Cerebellar nuclear complex (tissue), 1 donor: ENCODE results near the gene MYADML2.
"Not testable (repeated sequence)": the region's sequence is repeated elsewhere in the genome, so short reads cannot be mapped to it uniquely, and the experiment has no call there.

Source experiments
- DNase-seq, 2 experiments: peaks; one replicate each; lab custom pipeline; 2025; lab: John Stamatoyannopoulos, UW

MYADML2 gene

DNA sequence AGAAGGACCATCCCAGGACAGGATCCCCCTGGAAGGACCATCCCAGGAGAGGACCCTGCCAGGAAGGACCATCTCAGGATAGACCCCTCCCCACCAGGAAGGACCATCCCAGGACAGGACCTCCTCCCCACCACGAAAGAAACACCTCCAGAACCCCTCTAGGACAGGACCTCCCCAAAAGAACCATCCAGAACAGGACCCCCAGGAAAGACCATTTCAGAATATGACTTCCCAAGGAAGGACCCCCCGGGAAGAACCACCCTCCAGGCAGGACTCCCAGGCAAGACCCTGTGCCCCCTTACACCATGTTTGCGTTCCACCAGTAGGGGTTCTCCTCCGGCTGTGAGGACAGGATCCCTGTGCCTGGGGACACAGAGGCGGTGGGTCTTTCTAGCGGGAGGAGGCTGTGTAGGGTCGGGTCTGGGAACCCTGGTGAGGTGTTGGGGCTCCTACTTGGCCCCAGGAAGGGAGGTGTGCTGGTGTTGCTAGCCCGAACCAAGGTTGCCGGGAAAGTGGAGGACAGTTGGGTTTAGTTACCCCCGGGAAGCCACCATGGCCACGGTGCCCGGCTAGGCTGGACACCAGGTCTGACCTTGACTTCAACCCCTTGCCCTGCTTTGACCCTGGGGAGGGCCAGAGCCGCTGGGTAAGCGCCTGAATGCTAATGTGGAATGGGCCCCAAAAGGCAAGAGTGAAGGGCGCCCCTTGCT, 11.8 kb upstream of the MYADML2 start:
- DNase-seq, result no peak

DNA sequence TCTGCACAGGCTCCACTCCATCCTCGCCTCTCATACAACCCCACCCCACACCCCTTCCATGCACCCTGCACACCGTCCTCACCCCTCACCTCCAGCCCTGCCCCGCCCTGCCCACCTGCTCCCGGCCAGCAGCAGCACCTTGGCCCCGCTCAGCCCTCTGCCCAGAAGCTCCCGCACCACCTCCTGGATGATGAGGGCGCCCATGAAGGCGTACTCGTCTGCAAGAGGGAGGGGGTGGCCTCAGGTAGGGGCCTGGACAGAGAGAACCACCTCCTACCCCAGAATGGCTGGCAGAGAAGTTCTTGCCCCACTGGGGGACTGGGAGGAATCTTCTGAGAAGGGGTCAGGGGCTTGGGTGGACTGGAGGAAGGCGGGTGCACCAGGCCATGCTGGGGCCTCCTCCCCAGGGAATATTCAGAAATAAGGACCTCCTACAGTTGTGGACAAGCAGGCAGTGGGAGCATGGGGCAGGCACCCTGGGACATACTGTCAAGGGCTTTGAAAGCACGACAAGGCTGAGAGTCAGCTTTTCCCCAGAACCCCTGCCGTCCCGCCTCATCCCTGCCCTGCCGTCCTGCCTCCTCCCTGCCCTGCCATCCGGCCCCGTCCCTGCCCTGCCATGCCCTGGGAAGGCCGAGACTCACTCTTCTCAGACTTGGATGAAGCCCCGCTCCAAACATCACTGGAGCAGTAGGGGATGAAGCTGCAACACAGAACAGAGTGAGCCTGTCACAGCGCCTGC, 10.8 kb upstream of the MYADML2 start:
- no peak for DNase-seq

DNA sequence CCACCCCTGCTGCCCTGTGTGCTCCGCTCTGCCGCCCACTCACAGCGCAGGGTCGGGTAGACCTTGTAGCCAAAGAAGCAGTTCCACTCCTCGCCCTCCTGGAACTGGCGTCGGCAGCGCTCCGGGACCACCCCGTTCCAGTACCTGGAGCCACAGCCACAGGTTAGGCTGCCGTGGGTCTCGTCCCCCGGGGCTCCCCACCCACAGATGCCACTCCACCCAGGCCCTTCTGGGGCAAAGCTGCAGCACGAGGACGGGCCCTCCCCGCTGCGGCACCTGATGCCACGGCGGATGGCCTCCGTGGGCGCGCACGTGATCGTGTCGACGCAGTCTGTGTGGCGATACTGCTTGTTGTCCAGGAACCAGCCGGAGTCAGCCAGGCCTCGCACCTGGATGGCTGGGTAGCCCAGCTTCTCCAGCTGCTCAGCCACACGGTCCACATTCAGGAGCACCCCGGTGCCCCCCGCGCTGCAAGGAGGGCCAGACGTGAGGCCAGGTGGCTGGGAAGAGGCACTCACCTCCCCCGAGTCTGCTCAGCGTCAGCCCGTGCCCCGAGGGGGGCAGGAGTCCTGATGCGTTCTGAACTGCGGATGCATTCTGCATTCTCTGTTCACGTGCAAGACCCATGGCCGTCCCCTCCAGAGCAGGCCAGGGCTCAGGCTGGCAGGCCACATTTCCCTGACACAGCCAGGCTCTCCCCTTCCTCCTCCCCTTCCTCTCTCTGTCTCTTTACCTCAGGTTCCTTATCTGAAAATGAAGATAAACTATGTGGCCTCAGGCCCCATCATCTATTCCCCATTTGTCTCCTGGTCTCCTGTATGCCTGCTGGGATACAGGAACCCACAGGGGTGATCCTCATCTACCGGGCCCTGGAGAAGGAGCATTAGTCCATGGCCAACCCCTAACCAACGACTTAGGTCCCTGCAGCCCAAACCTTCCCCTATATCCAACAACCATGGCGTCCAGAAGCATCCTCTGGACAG, 9.9 kb upstream of the MYADML2 start:
- no peak for DNase-seq

DNA sequence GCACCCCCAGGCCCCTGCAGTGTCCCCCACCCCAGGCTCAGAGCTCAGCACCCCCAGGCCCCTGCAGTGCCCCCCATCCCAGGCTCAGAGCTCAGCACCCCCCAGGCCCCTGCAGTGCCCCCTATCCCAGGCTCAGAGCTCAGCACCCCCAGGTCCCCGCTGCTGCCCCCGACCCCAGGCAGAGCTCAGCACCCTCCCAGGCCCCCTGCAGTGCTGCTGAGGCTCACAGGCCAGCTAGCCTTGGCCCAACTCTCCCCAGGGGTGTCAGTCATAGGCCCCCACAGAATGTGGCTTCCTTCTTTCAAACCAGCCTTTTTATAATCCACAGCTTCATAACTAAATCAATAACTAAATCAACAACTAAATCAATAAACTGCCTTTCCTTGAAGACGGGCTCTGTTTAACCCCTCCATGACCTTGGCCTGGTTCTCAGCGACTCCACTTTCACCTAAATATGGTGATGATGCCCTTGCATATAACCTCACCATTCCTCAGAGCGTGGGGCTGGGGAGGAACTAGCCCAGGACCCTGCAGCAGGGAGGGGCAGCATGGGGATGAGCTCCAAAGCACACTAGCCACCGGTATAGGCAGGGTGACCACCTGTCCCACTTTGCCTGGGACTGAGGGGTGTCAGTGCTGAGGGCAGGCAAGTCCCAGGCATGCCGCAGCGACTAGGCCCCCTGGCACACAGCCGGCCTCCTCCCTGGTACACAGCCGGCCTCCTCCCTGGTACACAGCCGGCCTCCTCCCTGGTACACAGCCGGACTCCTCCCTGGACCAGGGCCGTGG, 8.9 kb upstream of the MYADML2 start:
- no peak for DNase-seq

DNA sequence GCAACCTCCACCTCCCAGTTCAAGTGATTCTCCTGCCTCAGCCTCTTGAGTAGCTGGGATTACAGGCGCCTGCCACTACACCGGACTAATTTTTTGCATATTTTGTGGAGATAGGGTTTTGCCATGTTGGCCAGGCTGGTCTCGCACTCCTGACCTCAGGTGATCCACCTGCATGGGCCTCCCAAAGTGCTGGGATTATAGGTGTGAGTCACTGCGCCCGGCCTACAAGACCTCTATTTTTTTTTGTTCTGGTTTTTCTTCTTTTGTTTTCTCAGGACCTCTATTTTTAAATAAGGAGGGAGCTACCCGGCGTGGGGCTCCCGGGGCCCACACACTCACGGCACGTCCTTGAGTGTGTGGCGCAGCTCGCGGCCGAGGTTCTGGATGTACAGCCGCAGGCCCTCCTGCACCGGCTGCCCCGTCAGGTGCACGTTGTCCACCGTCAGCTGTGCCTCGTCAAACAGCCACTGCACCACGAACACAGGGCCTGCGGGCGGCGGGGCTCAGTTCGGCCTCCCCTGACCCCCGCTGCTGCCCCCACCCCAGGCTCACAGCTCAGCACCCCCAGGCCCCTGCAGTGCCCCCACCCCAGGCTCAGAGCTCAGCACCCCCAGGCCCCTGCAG, 8.1 kb upstream of the MYADML2 start:
- DNase-seq, result no peak

DNA sequence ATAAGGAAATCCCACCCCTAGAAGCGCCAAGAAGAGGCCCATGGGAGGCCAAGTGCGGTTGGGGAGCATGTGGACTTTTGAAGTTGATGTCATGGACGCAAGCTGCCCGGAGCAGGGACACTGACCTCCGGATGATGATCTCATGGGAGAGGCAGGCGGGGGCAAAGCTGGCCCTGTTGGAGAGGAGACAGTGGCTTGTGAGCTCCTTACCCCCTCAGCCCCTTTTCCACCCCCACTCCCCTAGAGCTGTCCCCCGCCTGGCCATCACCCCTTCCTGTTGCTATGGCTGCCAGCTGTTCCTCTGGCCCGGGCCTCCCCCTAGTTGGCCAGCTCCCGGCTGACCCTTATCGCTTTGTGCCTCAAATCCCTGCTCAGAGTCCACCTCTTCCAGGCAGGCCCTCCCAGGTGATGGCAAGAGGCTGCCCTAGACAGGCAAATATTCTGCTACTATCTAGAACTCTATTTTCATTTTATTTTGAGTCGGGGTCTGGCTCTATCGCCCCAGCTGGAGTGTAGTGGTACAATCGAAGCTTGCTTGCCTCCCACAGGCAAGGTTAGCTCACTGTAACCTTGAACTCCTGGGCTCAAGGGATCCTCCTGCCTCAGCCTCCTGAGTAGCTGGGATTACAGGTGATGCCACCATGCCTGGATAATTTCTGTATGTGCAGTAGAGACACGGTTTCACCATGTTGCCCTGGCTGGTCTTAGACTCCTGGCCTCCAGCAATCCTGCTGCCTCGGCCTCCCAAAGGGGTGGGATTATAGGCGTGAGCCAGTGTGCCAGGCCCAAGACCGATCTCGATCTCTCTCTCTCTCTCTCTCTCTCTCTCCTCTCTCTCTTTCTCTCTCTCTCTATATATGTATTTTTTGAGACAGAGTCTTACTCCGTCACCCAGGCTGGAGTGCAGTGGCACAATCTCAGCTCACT, 7.4 kb upstream of the MYADML2 start:
- DNase-seq, result no peak

- DNase-seq, result not testable (repeated sequence)
These were observed 6.4 kb upstream of the MYADML2 start for GRCh38 chr17:81953443-81953842.

- no peak for DNase-seq
These were observed 5.8 kb upstream of the MYADML2 start for GRCh38 chr17:81952792-81953228.

DNA sequence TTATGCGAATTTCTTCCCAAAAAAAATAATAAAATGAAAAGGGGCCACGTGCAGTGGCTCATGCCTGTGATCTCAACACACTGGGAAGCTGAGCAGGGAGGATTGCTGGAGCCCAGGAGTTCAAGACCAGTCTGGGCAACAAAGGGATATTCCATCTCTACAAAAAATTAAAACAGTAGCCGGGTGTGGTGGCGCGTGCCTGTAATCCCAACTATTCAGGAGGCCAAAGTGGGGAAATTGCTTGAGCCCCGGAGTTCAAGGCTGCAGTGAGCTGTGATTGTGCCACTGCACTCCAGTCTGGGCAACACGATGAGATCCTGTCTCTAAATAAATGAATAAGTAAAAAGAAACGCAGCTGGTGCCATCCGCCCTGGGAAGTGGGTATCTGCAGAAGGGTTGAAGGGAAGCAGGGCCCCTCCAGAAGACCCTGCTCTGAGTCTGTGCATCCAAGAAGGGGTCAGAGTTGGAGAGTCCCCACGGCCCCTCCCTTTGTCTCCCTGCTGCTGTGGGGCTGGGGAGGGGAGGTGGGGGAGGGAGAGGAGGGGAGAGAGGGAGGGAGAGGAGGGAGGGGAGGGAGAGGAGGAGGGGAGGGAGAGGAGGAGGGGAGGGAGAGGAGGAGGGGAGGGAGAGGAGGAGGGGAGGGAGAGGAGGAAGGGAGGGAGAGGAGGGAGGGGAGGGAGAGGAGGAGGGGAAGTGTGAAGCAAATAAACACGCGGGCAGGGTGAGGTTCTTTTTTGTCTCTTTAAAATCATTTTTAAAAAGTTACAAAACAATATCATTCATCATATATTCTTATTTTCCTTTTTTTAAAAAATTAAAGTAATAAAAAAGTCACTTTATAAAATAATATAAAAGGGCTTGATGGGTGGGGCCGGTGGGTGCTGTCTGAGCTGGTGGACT, 5.0 kb upstream of the MYADML2 start:
- DNase-seq, result no peak

DNA sequence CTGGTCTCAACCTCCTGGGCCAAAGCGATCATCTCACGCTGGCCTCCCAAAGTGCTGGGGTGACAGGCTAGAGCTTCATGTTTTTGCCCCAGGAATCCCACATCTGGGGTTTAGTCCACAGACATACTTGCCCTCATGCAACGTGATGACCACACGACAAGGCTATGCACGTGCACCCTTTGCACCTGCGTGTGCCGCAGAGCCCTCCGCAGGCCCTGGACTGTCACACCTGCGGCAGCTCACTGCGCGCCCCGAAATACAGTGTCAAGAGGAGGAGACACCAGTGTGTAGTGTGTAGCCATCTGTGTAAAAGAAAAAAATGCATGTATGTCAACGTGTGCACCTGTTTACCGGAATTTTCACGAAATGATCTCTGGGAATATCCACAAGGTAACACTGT, 3.5 kb upstream of the MYADML2 start:
- no peak for DNase-seq

DNA sequence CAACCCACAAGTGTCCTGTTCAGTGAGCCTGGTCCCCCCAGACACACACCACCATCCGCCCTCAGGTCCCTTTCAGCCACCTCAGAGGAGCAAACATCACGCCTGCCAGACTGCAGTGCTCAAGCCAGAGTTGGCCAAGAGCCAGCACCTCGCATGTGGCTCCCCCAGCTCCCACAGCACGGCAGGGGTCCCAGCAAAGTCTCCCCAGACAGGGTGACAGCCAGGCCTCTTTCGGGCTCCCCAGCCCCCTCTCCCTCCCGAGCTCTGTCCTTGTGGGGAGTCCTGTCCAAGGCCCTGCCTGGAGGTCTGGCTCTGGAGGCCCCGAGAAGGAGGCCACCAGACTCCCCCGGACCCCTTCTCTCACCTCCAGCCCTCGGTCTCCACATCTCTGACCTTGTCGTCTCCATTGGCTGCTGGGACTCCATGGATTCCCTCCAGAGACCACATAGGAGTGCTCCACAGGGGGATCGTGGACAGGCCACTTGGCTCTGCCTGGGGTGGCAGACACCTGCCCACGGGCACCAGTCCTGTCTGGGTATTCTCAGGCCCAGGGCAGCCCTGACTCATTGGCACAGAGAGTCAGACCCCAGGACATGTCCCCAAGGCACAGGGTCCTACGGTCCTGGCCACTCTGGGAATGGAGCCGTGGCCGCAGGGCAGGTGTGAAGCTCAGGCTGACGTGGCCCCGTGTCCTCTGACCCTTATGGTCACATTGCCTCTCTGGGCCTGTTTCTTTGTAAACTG, 1.8 kb upstream of the MYADML2 start:
- DNase-seq, result no peak

DNA sequence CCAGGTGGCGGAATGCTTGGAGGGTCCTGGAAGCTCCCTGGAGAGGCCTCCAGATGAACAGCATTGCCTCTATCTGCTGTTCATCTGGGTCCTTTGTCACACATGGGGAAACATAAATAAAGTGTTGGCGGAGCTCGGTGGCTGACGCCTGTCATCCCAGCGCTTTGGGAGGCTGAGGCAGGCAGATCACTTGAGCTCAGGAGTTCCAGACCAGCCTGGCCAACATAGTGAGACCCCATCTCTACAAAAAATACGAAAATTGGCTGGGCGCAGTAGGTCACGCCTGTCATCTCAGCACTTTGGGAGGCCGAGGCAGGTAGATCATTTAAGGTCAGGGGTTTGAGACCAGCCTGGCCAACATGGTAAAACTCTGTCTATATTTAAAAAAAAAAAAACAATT, 2.2 kb downstream of the MYADML2 start:
- no peak for DNase-seq

DNA sequence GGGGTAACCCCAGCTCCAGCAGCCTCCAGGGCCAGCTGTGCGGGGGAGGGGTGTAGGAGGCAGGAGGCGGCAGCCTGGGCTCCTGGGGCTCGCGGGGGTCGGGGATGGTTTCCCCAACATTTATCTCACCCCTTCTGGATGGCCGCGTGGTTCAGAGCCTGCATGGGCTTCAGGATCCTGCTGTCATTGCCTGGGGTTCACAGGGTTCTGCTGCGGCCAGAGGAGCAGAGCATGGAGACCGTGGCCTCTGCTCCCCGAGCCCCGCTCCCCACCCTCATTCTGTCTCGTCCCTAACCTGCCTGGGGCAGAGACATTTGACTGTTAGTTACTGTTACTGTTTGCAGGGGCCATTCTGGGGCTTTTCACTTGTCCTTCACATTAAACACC, 4.9 kb downstream of the MYADML2 start:
- no peak for DNase-seq

- no peak for DNase-seq
These were observed 5.4 kb downstream of the MYADML2 start for GRCh38 chr17:81941484-81942166.

GRCh38 chr17:81940538-81941483, 6.2 kb downstream of the MYADML2 start:
- DNase-seq, result no peak

GRCh38 chr17:81939881-81940385, 7.1 kb downstream of the MYADML2 start:
- no peak for DNase-seq
